Mammary epithelial cell (primary cell): ENCODE data around the gene MYO1H.

Experiments used
- CTCF ChIP-seq, 2 donors: IDR thresholded peaks in 1 of 2; conservative IDR thresholded peaks in 1 of 2; 2 replicates each; pipeline ENCODE4 v1.5.1; 2011 to 2012; ENCODE audit warnings: inconsistent platforms in 2 of 2, low read length in 2 of 2, mild to moderate bottlenecking in 2 of 2, control low read depth in 1 of 2, low read depth in 1 of 2; ENCODE audit not compliant: insufficient read depth in 1 of 2; ENCODE audit errors: extremely low read depth in 1 of 2
- EZH2 ChIP-seq: IDR thresholded peaks from 2 replicates; pipeline ENCODE4 v1.6.1; 2012; ENCODE audit warnings: low read length, inconsistent platforms, borderline replicate concordance

GRCh38 chr12:109389146-109389545 is 41.4 kb downstream of the MYO1H start:
- TF ChIP-seq CTCF (conservative IDR thresholded peaks at IDR 0.05 in 1 of 2, IDR thresholded peaks at IDR 0.05 in 1 of 2; ENCODE audit: extremely low read depth in 1 of 2, insufficient read depth in 1 of 2, low read depth in 1 of 2, low read length in 2 of 2): no peak
- no peak for TF ChIP-seq EZH2
